ENCODE data around the gene RPS24. TPM values are rescaled to one million over a fixed set of nuclear protein-coding genes. Genes with fewer than 3 reads are reported as not detected.
"Not testable (repeated sequence)": the region's sequence is repeated elsewhere in the genome, so short reads cannot be mapped to it uniquely, and the experiment has no call there.

The RPS24 gene
- total and polyA plus RNA-seq, 2 experiments from 2014 or later, result 543 to 2,002 TPM

GRCh38 chr10:78066728-78067430 is 33.2 kb downstream of the RPS24 start:
- no peaks in the 10 kb centered on the region for H3K4me1 ChIP-seq (ENCODE audit: low read depth)
- TF ChIP-seq, protein P1, sequence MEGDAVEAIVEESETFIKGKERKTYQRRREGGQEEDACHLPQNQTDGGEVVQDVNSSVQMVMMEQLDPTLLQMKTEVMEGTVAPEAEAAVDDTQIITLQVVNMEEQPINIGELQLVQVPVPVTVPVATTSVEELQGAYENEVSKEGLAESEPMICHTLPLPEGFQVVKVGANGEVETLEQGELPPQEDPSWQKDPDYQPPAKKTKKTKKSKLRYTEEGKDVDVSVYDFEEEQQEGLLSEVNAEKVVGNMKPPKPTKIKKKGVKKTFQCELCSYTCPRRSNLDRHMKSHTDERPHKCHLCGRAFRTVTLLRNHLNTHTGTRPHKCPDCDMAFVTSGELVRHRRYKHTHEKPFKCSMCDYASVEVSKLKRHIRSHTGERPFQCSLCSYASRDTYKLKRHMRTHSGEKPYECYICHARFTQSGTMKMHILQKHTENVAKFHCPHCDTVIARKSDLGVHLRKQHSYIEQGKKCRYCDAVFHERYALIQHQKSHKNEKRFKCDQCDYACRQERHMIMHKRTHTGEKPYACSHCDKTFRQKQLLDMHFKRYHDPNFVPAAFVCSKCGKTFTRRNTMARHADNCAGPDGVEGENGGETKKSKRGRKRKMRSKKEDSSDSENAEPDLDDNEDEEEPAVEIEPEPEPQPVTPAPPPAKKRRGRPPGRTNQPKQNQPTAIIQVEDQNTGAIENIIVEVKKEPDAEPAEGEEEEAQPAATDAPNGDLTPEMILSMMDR (IDR thresholded peaks at IDR 0.05; ENCODE audit: low read depth, low read length), result no peak
- H3K9me3 ChIP-seq (ENCODE audit: low read depth), result no peaks in the 10 kb centered on the region
- DNase-seq (ENCODE audit: low read depth in 1 of 2, low spot score in 1 of 2), result no peak
- H3K27ac ChIP-seq, result no peak overlapping the region
- H3K27me3 ChIP-seq, result no peaks in the 10 kb centered on the region
- H3K36me3 ChIP-seq, result no peaks in the 10 kb centered on the region
- no peak overlapping the region for H3K4me3 ChIP-seq

- H3K4me1 ChIP-seq (ENCODE audit: low read depth), result no peaks in the 10 kb centered on the region
- H3K4me3 ChIP-seq, result no peak overlapping the region
- no peak for DNase-seq (ENCODE audit: low read depth in 1 of 2, low spot score in 1 of 2)
- TF ChIP-seq, protein P1 (IDR thresholded peaks at IDR 0.05; ENCODE audit: low read depth, low read length), result no peak
- H3K27me3 ChIP-seq, result no peaks in the 10 kb centered on the region
- H3K36me3 ChIP-seq, result no peaks in the 10 kb centered on the region
- no peaks in the 10 kb centered on the region for H3K9me3 ChIP-seq (ENCODE audit: low read depth)
- H3K27ac ChIP-seq, result no peak overlapping the region
These were observed 35.5 kb downstream of the RPS24 start for GRCh38 chr10:78069151-78069550.

- not testable (repeated sequence) for H3K27ac ChIP-seq; DNase-seq (ENCODE audit: low read depth in 1 of 2, low spot score in 1 of 2); H3K4me1 ChIP-seq (ENCODE audit: low read depth); H3K36me3 ChIP-seq; H3K4me3 ChIP-seq; H3K27me3 ChIP-seq; H3K9me3 ChIP-seq (ENCODE audit: low read depth)
These were observed 36.4 kb downstream of the RPS24 start for GRCh38 chr10:78070064-78070463.

DNA sequence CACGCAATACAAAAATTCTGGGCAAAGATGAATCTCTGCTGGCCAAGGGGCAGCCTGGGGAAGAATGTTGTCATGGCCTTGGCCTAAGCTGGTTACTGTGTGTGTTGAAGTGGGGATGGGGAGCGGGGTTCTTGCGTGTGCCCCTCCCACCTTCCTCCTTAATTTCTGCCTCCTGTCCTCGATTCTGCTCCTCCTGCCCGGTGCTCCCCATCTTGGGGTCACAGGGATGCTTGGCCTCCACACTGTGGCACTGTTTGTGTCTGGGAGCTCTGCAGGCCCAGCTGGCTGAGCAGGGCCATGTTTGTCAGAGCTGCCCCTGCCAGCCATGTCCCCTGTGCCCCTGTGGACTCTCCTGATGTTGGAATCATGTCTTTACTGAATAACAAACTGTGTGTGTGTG is 37.1 kb downstream of the RPS24 start:
- TF ChIP-seq, protein P1 (IDR thresholded peaks at IDR 0.05; ENCODE audit: low read depth, low read length), result no peak
- Histone ChIP-seq H3K27ac (no peak overlapping the region), H3K4me3 (no peak overlapping the region), H3K4me1 (ENCODE audit: low read depth) (no peaks in the 10 kb centered on the region), H3K27me3 (no peaks in the 10 kb centered on the region), H3K9me3 (ENCODE audit: low read depth) (no peaks in the 10 kb centered on the region), H3K36me3 (no peaks in the 10 kb centered on the region)
- DNase-seq (ENCODE audit: low read depth in 1 of 2, low spot score in 1 of 2), result no peak

DNA sequence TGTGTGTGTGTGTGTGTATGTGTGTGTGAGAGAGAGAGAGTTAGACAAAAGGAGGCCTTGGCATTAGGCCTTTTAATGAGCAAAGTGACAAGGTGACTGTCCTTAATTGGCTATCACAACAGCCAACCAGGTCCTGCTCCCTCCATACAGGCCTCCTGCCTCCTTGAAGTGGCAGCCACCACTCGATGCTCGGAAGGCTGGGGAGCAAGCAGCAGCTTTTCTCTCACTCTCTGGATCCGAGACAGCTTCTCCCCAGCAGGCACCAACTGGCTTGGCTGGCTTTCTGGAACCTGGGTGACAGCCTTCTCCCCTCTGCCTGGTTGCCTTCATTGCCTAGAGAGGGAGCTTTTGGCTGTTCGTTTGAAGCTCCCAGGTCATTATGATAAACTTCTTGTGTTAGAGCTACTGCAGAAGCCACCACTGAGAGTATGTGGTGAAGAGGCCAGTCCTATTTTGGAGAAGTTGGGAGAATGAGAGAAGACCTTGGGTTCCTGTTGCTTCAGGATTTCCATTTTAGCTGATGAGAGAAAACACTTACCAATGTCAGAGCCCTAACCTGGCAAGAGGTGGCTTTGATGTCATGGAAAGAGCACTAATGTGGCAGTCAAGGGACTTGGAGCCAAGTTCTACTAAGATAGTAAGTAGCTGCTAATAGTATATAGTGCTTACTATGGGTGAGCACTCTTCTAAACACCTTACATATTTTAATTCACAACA is 37.6 kb downstream of the RPS24 start:
- TF ChIP-seq, protein P1 (IDR thresholded peaks at IDR 0.05; ENCODE audit: low read depth, low read length), result no peak
- H3K27ac ChIP-seq, result no peak overlapping the region
- H3K9me3 ChIP-seq (ENCODE audit: low read depth), result no peaks in the 10 kb centered on the region
- no peak overlapping the region for H3K4me3 ChIP-seq
- DNase-seq (ENCODE audit: low read depth in 1 of 2, low spot score in 1 of 2), result peak in 1 of 2 donors; percentile 10
- H3K4me1 ChIP-seq (ENCODE audit: low read depth), result no peaks in the 10 kb centered on the region
- H3K36me3 ChIP-seq, result no peaks in the 10 kb centered on the region
- no peaks in the 10 kb centered on the region for H3K27me3 ChIP-seq

DNA sequence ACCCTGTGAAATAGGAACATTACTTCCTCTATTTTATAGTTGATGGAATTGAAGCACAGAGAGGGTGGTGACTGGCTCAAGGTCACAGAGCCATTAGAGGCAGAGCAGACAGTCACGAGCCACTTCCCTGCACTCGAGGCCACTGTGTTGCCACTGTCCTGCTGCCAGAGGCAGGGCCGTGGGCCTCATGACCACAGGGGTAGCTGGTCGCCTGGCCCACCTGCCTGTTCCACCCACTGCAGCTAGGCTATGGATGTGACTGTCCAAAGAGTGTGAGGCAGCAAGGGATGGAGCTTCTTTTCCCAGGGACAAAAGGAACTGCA is 38.2 kb downstream of the RPS24 start:
- TF ChIP-seq, protein P1 (IDR thresholded peaks at IDR 0.05; ENCODE audit: low read depth, low read length), result no peak
- Histone ChIP-seq H3K36me3 (no peaks in the 10 kb centered on the region), H3K4me1 (ENCODE audit: low read depth) (no peaks in the 10 kb centered on the region), H3K4me3 (no peak overlapping the region), H3K9me3 (ENCODE audit: low read depth) (no peaks in the 10 kb centered on the region), H3K27ac (no peak overlapping the region), H3K27me3 (no peaks in the 10 kb centered on the region)
- no peak for DNase-seq (ENCODE audit: low read depth in 1 of 2, low spot score in 1 of 2)

Measured in cardiac muscle cell (in vitro differentiated cells and primary cell).